ENCODE measurements around the gene CTCF.
A peak's percentile ranks its signal among the peaks of the same experiment; 100 is the strongest.

CTCF gene

DNA sequence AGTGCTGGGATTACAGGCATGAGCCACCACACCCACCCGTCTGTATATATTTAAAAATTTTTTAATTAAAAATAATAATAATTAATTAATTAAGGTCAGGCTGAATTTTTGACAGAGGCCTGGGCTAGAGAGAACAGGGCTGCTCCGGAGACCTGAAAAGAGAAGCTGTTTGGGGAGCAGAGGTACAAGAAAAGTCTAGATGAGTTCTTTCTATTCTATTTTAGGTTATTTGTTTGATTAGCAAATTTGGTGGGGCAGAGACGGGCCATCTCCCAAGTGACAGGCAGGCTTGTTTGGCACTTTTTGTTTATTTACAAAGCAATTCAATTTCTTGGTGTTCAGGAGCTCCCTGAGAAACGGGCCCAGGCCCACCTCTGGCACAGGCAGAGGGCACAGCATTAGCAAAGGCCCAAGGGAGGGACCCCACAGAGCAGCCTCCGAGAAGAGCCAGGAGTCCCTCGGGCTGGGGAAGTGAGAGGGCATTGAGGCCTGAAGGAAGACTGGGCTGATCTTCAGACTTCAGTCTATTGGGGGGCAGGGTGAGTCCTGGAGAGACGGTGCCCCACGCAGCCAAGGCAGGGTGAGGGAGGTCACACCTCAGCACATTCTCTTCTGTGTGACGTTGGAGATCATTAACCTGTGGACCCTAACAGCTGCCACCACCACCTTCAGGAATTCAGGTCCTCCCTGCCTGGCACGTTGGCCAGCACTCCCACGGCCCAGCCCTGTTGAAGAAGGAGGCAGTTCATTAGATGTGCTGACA is 44.5 kb upstream of the CTCF start:
- Histone ChIP-seq H3K27me3 (no peaks in the 10 kb centered on the region), H3K27ac (no peak overlapping the region), H3K9me3 (no peaks in the 10 kb centered on the region), H3K36me3 (no peaks in the 10 kb centered on the region), H3K4me1 (ENCODE audit: control insufficient read depth in 1 of 2, insufficient read depth in 1 of 2, low read depth in 1 of 2, low read length in 1 of 2) (peaks cover 24 to 27% of the 10 kb centered on the region in 2 experiments), H3K4me3 (ENCODE audit: low read depth in 1 of 2, low read length in 1 of 2) (no peak overlapping the region)
- TF ChIP-seq, protein P1, sequence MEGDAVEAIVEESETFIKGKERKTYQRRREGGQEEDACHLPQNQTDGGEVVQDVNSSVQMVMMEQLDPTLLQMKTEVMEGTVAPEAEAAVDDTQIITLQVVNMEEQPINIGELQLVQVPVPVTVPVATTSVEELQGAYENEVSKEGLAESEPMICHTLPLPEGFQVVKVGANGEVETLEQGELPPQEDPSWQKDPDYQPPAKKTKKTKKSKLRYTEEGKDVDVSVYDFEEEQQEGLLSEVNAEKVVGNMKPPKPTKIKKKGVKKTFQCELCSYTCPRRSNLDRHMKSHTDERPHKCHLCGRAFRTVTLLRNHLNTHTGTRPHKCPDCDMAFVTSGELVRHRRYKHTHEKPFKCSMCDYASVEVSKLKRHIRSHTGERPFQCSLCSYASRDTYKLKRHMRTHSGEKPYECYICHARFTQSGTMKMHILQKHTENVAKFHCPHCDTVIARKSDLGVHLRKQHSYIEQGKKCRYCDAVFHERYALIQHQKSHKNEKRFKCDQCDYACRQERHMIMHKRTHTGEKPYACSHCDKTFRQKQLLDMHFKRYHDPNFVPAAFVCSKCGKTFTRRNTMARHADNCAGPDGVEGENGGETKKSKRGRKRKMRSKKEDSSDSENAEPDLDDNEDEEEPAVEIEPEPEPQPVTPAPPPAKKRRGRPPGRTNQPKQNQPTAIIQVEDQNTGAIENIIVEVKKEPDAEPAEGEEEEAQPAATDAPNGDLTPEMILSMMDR (IDR thresholded peaks at IDR 0.05) = no peak

GRCh38 chr16:67518676-67519075 is 43.6 kb upstream of the CTCF start:
- Histone ChIP-seq H3K4me1 (ENCODE audit: control insufficient read depth in 1 of 2, insufficient read depth in 1 of 2, low read depth in 1 of 2, low read length in 1 of 2) (peaks cover 24 to 27% of the 10 kb centered on the region in 2 experiments), H3K27me3 (no peaks in the 10 kb centered on the region), H3K4me3 (ENCODE audit: low read depth in 1 of 2, low read length in 1 of 2) (no peak overlapping the region), H3K9me3 (no peaks in the 10 kb centered on the region), H3K36me3 (no peaks in the 10 kb centered on the region), H3K27ac (no peak overlapping the region)
- TF ChIP-seq, protein P1 (IDR thresholded peaks at IDR 0.05) = no peak

- H3K27me3 ChIP-seq = no peaks in the 10 kb centered on the region
- no peak overlapping the region for H3K27ac ChIP-seq
- no peaks in the 10 kb centered on the region for H3K36me3 ChIP-seq
- H3K4me1 ChIP-seq (ENCODE audit: control insufficient read depth in 1 of 2, insufficient read depth in 1 of 2, low read depth in 1 of 2, low read length in 1 of 2) = peaks cover 19 to 22% of the 10 kb centered on the region in 2 experiments
- TF ChIP-seq, protein P1 (IDR thresholded peaks at IDR 0.05) = no peak
- H3K4me3 ChIP-seq (ENCODE audit: low read depth in 1 of 2, low read length in 1 of 2) = no peak overlapping the region
- no peaks in the 10 kb centered on the region for H3K9me3 ChIP-seq
Observed at GRCh38 chr16:67519242-67519641, 43.1 kb upstream of the CTCF start.

GRCh38 chr16:67521095-67521804 is 41.1 kb upstream of the CTCF start:
- TF ChIP-seq, protein P1 (IDR thresholded peaks at IDR 0.05) = peak; percentile 94
- Histone ChIP-seq H3K27ac (peak overlapping the region; percentile 98), H3K9me3 (no peaks in the 10 kb centered on the region), H3K4me3 (ENCODE audit: low read depth in 1 of 2, low read length in 1 of 2) (peak overlapping the region; percentile 68 to 74), H3K27me3 (no peaks in the 10 kb centered on the region), H3K4me1 (ENCODE audit: control insufficient read depth in 1 of 2, insufficient read depth in 1 of 2, low read depth in 1 of 2, low read length in 1 of 2) (peaks cover 12 to 14% of the 10 kb centered on the region in 2 experiments), H3K36me3 (no peaks in the 10 kb centered on the region)

DNA sequence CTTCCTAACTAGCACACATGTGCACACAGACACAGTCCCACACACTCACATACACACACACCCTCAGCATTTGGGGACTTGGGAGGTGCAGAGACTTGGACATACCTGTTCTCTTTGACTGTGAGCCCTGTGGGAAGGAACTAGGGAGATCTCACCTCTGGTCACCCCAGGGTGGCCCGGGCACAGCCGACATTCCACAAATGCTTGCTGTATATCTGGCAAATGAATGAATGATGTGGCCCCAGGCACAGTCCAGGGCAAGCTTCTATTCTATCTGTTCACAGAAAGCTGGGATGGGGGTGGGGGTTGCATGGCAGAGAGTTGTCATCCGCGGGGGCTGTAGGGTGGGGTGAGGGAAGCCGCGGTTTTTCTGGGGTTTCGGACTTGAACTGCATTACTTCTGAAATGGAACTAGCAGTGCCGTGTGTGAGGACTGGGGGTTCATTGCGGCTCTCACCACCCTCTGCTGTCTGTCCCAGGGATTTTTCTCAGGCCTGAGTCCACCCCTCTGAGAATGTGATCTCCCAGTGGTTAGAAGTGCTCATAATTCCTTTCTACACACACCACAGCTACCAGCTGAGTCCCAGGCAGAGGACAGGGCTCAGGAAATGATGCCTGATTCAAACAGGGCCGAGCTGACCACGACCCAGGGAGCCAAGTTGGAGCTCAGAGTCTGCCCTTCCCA is 37.0 kb upstream of the CTCF start:
- no peak overlapping the region for H3K27ac ChIP-seq
- H3K9me3 ChIP-seq = no peaks in the 10 kb centered on the region
- peaks cover 25 to 31% of the 10 kb centered on the region in 2 experiments for H3K4me1 ChIP-seq (ENCODE audit: control insufficient read depth in 1 of 2, insufficient read depth in 1 of 2, low read depth in 1 of 2, low read length in 1 of 2)
- TF ChIP-seq, protein P1 (IDR thresholded peaks at IDR 0.05) = no peak
- H3K27me3 ChIP-seq = no peaks in the 10 kb centered on the region
- no peak overlapping the region for H3K4me3 ChIP-seq (ENCODE audit: low read depth in 1 of 2, low read length in 1 of 2)
- no peaks in the 10 kb centered on the region for H3K36me3 ChIP-seq

Measured in neutrophil (primary cell).